PC-3 (cell line): ENCODE measurements around the gene RNF151. TPM values are rescaled to one million over a fixed set of nuclear protein-coding genes. Genes with fewer than 3 reads are reported as not detected.

ENCODE experiments used
- ATAC-seq: fragments of 200-7000 bp; cut with Tn5 transposase; 2 replicates; pipeline ENCODE4 v1.9.1; 2020; ENCODE audit warnings: mild to moderate bottlenecking, moderate library complexity
- BruUV-seq: library from RNA; stranded (reverse); fragments of 400-500 nt; replicated peaks from 2 replicates; lab custom pipeline; 2021; lab: Mats Ljungman, UMichigan
- CTCF ChIA-PET: fragments of 300-600 bp; sonication (Branson Sonifier 250); formaldehyde crosslinking; loops from one replicate; lab custom pipeline; 2022; ENCODE audit warnings: antibody characterized with exemption; lab: Charles Lee
- POLR2A ChIA-PET: fragments of 300-600 bp; sonication (Branson Sonifier 250); formaldehyde crosslinking; loops from one replicate; lab custom pipeline; 2022; ENCODE audit warnings: antibody characterized with exemption; ENCODE audit not compliant: unreplicated experiment; lab: Charles Lee
- DNase-seq: peaks from one replicate; pipeline ENCODE4 v3.0.0-alpha.2; 2015
- H2AFZ ChIP-seq: fragments of 300-600 bp; sonication (generic); 2 replicates; pipeline ENCODE4 v1.6.0; 2016; ENCODE audit warnings: antibody characterized with exemption, low read length
- H3F3A ChIP-seq: fragments of 300-600 bp; sonication (generic); one replicate; pipeline ENCODE4 v1.6.0; 2017; ENCODE audit warnings: antibody characterized with exemption, low read length, control low read depth, mild to moderate bottlenecking; ENCODE audit not compliant: unreplicated experiment
- H3K27ac ChIP-seq: fragments of 300-600 bp; sonication (generic); 2 replicates; pipeline ENCODE4 v1.5.1; 2016; ENCODE audit warnings: mild to moderate bottlenecking, low read length
- H3K27me3 ChIP-seq: fragments of 300-600 bp; sonication (generic); 2 replicates; pipeline ENCODE4 v1.6.1; 2016; ENCODE audit warnings: low read length, mixed read lengths
- H3K36me3 ChIP-seq: fragments of 300-600 bp; sonication (generic); 2 replicates; pipeline ENCODE4 v1.6.1; 2016; ENCODE audit warnings: low read depth, mixed run types, low read length, mixed read lengths
- H3K4me1 ChIP-seq: fragments of 300-600 bp; sonication (generic); 2 replicates; pipeline ENCODE4 v1.5.1; 2016; ENCODE audit warnings: low read length; ENCODE audit not compliant: insufficient read depth
- H3K4me2 ChIP-seq: fragments of 300-600 bp; sonication (generic); 2 replicates; pipeline ENCODE4 v1.6.0; 2016; ENCODE audit warnings: low read length
- H3K4me3 ChIP-seq: fragments of 300-600 bp; sonication (generic); 2 replicates; pipeline ENCODE4 v1.5.1; 2016; ENCODE audit warnings: mild to moderate bottlenecking, low read length, mixed read lengths
- H3K79me2 ChIP-seq: fragments of 300-600 bp; sonication (generic); 2 replicates; pipeline ENCODE4 v1.6.1; 2017; ENCODE audit warnings: low read length, mixed read lengths
- H3K9ac ChIP-seq: fragments of 300-600 bp; sonication (generic); 2 replicates; pipeline ENCODE4 v1.6.0; 2016; ENCODE audit warnings: mild to moderate bottlenecking, low read length
- H3K9me2 ChIP-seq: fragments of 300-600 bp; sonication (generic); replicated peaks from 2 replicates; pipeline ENCODE4 v1.6.1; 2016; ENCODE audit warnings: mixed run types, low read length, mixed read lengths
- H3K9me3 ChIP-seq: fragments of 300-600 bp; sonication (generic); 2 replicates; pipeline ENCODE4 v1.6.1; 2016; ENCODE audit warnings: low read length, mixed read lengths
- H4K20me1 ChIP-seq: fragments of 300-600 bp; sonication (generic); 2 replicates; pipeline ENCODE4 v1.6.1; 2016; ENCODE audit warnings: low read length, mixed read lengths
- EZH2 ChIP-seq: fragments of 300-600 bp; sonication (generic); IDR thresholded peaks from one replicate; pipeline ENCODE4 v1.6.1; 2017; ENCODE audit warnings: antibody characterized with exemption, mild to moderate bottlenecking, low read length; ENCODE audit not compliant: unreplicated experiment
- EZH2phosphoT487 ChIP-seq: fragments of 300-600 bp; sonication (generic); IDR thresholded peaks from 2 replicates; pipeline ENCODE4 v1.6.1; 2018; ENCODE audit warnings: mild to moderate bottlenecking, antibody characterized with exemption, low read length, borderline replicate concordance
- intact Hi-C: fragments of 100-400 bp; cut with micrococcal nuclease; formaldehyde crosslinking; loops from 2 replicates; pipeline ENCODE4 v1.9.0; 2023
- total RNA-seq: library from RNA; depleted of rRNA; stranded (reverse); fragments of >200 nt; gene quantifications from 2 replicates; pipeline ENCODE4 v1.2.3, GENCODE V29; 2014
- TF ChIP-seq, protein P1 (sequence below): fragments of 300-600 bp; sonication (generic); conservative IDR thresholded peaks from 2 replicates; pipeline ENCODE4 v1.5.1; 2017; ENCODE audit warnings: antibody characterized with exemption, low read depth, mild to moderate bottlenecking, low read length

Gene RNF151
- total RNA-seq, 1 experiment from 2014 or later, result not detected

DNA sequence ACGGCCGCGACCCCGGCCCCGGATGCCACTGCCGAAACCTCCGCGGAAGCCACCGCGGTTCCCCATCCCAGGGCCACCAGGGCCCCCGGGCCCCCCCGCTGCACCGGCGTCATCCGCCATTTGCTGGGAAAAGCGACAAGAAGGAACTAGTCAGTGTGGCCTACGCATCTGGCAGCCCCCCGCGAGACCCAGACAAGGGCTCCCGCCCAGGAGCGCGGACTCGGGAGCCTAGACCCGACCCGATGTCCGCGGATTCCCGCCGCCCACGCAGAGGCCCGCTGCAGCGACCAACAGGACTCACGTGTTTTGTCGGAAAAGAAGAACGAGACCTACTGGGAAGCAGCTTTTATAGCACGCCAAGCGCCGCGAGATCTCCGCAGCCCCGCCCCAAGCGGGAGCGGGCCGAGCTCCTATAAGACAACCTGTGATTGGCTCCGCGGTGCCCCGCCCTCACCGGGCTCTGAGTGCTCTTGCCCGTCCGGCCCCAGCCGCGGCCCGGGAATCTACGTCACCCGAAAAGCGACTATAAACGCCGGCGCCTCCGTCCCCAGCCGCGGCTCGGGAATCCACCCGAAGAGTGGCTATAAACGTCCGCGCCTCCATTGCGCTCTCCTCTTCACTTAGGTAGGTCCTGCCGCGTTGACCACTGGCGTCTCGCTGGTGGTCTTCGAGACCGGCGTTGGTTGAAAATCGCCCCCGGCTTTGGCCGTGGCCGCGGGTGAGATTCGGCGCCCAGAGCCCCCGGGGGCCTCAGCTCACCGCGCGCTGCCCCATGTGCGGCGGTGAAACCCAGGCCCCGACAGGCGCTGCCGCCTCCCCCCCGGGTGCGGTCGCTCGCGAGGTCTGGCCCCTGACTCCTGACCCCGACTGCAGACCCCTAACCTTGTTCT is 1.9 kb upstream of the RNF151 start, which contains the start of gene RPS2:
Gene RPS2 (minus strand): TSS at position 321 of the 890 bp plus-strand sequence. CDS start 201 bp downstream, at position 120.
- H3K4me1 ChIP-seq, result peaks cover 9% of the 10 kb centered on the region; the same call in 1 of the 2 replicates
- no peaks in the 10 kb centered on the region for H3K27me3 ChIP-seq
- H3K4me2 ChIP-seq, result peak within 1 kb of the TSS; percentile 96
- H3K9ac ChIP-seq, result peak within 1 kb of the TSS; percentile 99
- TF ChIP-seq EZH2phosphoT487, result no peak
- TF ChIP-seq, protein P1, sequence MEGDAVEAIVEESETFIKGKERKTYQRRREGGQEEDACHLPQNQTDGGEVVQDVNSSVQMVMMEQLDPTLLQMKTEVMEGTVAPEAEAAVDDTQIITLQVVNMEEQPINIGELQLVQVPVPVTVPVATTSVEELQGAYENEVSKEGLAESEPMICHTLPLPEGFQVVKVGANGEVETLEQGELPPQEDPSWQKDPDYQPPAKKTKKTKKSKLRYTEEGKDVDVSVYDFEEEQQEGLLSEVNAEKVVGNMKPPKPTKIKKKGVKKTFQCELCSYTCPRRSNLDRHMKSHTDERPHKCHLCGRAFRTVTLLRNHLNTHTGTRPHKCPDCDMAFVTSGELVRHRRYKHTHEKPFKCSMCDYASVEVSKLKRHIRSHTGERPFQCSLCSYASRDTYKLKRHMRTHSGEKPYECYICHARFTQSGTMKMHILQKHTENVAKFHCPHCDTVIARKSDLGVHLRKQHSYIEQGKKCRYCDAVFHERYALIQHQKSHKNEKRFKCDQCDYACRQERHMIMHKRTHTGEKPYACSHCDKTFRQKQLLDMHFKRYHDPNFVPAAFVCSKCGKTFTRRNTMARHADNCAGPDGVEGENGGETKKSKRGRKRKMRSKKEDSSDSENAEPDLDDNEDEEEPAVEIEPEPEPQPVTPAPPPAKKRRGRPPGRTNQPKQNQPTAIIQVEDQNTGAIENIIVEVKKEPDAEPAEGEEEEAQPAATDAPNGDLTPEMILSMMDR, result no peak
- no peak for TF ChIP-seq EZH2
- H3K4me3 ChIP-seq, result peak within 1 kb of the TSS; percentile 96
- no peaks in the 10 kb centered on the region for H3K9me3 ChIP-seq
- peaks cover 16% of the 10 kb centered on the region for H3F3A ChIP-seq
- peaks cover 52% of the 10 kb centered on the region for H3K79me2 ChIP-seq
- BruUV-seq, result no TSS peak
- CTCF ChIA-PET, result no interaction called here
- no peaks in the 10 kb centered on the region for H3K9me2 ChIP-seq
- H4K20me1 ChIP-seq, result peaks cover 19% of the 10 kb centered on the region
- ATAC-seq (peak; percentile 74), DNase-seq (peak; percentile 95)
- H2AFZ ChIP-seq, result peak within 1 kb of the TSS; percentile 70
- H3K36me3 ChIP-seq, result peaks cover 22% of the 10 kb centered on the region
- peak within 1 kb of the TSS; percentile 47 for H3K27ac ChIP-seq
- intact Hi-C loops, result no loop called here
- POLR2A ChIA-PET, result interaction anchor here (0.5 to 1.0 kb wide), 9 partner anchors 13 to 1040 kb away, joined by 3 to 25 read pairs (median 5); partner anchors contain the start of genes MSRB1, NUBP2 and SPSB3

DNA sequence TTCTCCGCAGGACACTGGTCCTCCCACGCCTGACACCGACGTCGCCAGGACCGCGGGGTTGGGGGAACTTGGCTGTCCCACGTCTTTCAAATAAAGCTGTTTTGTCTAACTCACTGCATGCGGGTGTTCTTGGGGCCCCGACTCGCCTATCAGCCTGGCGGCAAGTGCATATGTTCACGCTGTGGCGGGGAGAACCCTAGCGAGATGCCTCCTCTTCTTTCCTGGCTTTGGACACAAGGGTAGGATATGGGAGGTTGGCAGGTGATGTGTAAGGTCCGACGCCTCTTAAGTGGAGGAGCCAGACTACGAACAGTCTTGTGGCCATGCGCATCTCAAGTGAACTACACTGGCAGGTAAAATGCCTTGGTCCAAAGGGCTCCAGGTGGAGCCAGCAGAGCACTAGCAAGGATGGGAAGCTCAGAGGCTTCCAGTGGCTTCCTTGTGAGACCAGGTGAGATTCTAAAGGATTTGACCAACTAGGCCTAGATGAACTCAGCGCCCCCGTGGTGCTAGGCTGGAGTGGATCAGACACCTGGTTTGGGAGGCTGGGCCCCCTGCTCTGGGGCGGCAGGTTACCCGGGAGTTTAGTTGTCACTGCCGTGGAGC is 1.2 kb upstream of the RNF151 start:
- POLR2A ChIA-PET, result interaction anchor here (0.7 to 1.0 kb wide), 2 partner anchors 60 to 183 kb away, joined by 3 to 9 read pairs; partner anchors contain the start of genes NUBP2 and SPSB3
- peaks cover 19% of the 10 kb centered on the region for H4K20me1 ChIP-seq
- BruUV-seq, result TSS peak; percentile 68
- CTCF ChIA-PET, result no interaction called here
- H3K79me2 ChIP-seq, result peaks cover 45% of the 10 kb centered on the region
- no peaks in the 10 kb centered on the region for H3K9me2 ChIP-seq
- H3F3A ChIP-seq, result peaks cover 14% of the 10 kb centered on the region
- TF ChIP-seq EZH2 (no peak), EZH2phosphoT487 (no peak)
- TF ChIP-seq, protein P1, result no peak
- intact Hi-C loops, result no loop called here
- DNase-seq, result no peak
- peak overlapping the region; percentile 70 for H2AFZ ChIP-seq
- peak overlapping the region; percentile 96 for H3K4me3 ChIP-seq
- ATAC-seq, result no peak
- H3K4me1 ChIP-seq, result peaks cover 9% of the 10 kb centered on the region; the same call in 1 of the 2 replicates
- H3K36me3 ChIP-seq, result peaks cover 22% of the 10 kb centered on the region
- no peaks in the 10 kb centered on the region for H3K9me3 ChIP-seq
- peak overlapping the region; percentile 96 for H3K4me2 ChIP-seq
- peak overlapping the region; percentile 99 for H3K9ac ChIP-seq
- H3K27ac ChIP-seq, result peak overlapping the region; percentile 47
- H3K27me3 ChIP-seq, result no peaks in the 10 kb centered on the region
